Inferior parietal cortex (tissue), 1 donor: Measurements from ENCODE around the gene BMPER.

Experiments
- DNase-seq: peaks from one replicate; pipeline ENCODE4 v3.0.0-alpha.2; 2016; ENCODE audit errors: extremely low spot score

The BMPER gene

DNA sequence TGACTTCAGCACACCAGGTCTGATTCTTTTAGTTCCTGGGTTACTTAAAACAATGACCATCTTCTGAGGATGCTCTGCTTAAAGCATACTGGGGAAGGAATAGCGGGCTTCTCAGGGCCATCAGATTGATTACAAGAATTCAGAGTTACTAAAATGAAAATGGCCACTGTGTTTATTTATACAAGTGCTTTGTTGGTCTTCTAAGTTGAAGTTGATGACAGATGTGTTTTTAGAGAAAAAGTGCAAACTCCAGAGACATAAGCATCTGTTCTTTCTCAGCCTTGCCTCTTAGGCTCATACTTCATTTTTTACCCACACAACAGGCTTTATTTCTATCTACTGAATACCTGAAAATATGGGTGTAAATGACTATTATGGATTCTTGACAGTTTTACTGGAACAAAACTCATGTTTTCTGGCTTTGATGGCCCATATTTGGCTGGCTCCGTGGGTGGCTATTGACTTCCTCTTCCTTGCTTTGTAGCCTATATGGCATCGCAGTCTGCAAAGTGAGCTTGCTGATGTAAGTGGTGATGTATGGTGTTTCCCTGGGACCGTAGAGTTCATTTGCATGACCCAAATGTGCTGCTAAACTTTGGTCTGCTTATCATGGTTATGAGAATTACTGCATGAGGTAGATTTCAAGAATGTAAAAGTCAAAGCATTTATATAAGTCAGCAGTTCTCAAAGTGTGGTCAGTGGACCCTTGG is 121.3 kb downstream of the BMPER start:
- DNase-seq, result no peak

DNA sequence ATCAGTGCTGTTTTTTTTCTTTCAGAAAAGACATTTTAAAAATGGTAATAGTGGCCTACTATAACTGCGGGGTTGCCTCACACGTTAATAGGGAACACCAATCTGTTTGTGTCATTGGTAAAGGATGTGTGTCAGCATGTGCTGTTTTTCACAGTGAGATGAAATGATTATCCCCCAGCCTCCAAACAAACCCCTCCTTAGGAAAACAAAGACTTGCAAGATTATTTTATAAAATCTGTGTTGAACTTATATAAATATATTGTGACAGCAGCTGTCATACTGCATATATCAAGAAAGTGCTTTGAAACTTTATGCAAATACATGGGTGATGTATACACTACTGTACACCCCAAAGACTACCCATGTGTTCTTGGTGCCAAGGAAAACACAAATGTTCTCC is 125.8 kb downstream of the BMPER start:
- DNase-seq, result no peak

DNA sequence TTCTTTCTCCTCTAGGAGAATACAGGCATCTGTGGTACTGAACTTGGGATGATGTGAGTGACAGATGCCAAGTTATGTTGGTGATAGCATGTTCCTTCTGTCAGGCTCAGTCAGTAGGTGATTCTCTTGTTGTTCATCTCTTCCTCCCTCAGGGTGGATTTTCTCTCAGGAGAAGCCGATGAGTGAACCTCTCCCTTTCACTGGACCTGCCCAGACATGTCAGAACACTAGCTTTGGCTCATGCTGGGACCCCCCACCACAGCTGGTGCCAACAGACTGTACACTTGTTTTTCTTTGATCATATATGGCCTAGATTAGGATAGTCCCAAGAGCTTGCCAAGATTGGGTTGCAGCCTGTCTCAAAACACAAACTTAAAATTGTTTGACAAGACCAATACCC is 129.4 kb downstream of the BMPER start:
- DNase-seq, result no peak

DNA sequence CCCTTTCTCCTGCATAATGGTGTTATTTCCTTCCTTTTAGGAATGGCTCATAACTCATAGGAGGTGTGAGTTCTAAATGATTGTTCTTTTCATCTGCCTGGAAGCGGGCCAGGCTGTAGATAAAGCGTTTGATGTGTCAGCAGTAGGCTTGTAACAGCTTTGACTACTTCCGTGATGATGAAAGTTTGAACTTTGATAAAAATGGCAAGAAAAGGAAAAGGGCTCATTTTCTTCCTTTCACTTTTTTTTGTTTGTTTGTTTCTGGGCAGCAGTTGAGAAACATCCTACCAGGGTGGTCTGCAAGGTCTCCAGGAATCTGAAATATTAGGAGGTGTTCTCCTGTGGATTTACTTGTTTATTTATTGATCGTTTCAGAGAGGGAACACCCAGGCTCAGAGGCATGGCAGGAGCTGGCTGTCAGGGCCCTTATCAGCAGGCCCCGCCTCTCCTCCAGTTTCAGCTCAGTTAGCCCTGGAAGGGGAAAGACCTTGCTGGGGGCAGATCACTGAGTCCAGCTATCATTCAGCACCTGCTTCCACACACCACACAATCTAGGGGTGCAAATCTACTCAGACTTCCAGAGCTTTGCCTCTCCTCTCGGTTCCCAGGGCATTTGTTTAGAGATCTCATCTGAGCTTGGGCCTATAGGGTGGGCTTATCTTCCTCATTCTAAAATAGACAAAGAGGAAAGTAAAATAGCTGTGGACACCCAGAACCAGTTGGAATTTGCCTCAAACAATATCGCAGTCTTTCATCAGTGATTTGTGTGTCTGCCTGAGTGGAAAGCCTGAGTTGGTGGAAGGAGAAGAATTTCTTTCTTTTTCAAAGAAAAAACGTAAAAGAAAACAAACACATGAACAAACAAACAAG is 130.9 kb downstream of the BMPER start:
- DNase-seq, result no peak

DNA sequence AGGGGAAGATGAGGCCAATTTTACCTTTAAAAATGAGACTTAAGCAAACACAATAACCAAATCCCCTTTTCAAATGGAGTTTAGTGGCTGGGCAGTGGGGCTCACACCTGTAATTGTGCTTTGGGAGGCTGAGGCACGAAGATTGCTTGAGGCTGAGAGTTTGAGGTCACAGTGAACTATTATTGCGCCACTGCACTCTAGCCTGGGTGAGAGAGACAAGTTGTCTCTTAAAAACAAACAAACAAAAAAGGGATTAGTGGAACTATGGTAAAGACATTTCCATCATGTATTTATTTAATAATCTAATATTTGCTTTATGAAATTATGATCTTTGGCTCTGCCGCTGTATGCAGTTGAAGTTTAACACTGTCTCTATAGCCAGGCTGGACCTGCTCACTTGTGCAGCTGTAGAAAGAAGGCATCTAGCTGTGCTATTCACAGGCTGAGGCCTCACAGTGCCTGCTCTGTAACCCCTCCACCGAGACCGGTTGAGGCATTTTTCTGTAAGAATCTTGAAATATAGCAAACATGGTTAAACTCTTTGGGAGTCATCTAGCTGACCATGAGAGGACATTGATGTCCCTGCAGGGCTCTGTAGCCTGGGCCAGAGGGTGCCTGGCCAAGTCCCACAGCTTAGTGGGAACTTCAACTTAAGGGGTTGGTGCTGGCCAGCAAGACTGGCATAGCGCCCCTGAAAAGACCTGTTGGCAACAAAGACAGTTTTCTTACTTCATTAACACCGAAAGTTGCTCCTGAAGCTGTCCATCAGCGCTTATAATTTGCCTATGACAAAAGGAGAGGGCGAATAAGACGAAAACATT is 131.8 kb downstream of the BMPER start:
- DNase-seq, result no peak

DNA sequence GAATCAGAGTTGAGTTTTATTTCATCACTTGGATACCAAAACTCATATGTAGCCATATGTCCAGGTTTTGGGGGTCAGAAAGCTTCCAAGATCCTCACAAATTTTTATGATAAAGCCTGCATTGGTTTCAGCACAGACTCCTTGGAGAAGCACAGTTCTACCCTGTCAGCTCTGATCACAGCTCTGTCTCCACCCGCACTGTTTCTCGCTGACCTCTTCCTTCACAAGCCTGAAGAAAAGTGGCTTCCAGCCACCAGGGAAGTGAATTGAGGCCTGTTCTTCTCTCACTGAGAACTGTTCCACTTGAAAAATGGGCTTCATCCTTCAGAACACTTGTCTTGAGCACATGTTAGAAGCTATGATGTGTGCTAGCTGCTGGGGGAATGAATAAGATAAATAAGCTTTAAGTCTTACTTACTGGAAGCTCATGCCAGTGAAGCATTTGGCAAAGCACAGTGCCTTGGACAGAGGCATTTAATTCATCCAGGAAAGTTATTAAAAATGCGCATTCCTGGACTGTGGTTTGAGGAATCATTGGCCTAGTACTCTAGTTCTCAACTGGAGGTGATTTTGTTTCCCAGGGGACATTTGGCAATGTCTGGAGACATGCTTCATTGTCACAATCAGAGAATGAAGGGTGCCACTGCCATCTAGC is 133.6 kb downstream of the BMPER start:
- no peak for DNase-seq

DNA sequence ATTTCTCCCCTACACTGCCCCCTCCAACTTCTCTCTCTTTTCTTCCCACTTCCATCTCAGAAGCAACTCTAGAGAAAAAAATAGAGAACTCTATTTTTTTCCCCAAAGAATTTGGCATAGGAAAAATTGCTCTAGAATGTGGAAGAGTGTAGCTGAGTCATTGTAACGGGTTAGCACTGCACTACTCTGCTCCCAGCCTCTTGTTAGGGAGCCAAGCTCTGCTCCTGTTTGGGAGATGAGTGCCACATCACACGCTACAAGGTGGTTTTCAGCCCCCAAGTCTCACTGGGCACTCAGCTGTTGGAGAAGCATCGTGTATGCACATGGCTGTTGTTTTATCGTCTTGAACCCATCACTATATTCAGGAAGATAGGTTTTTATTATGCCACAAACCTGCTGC is 136.4 kb downstream of the BMPER start:
- DNase-seq, result peak; percentile 57

DNA sequence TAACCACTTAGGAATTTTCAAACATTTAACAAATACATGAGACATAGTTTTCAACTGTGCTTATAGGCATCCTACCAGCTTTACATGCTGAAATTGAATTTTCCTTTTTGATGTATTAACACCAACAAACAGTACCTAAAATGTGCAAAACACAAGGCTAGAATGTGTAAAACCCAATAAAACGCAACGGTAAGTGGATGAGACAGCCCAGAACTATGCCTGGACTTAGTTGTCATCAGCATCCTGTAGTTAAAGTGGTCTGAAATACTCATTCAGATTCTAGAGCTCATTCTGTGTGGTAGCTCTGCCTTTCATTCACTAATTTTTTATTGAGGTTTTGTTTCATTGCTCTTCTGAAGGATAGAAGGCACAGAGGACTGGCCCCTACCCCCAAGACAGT is 137.1 kb downstream of the BMPER start:
- DNase-seq, result no peak

DNA sequence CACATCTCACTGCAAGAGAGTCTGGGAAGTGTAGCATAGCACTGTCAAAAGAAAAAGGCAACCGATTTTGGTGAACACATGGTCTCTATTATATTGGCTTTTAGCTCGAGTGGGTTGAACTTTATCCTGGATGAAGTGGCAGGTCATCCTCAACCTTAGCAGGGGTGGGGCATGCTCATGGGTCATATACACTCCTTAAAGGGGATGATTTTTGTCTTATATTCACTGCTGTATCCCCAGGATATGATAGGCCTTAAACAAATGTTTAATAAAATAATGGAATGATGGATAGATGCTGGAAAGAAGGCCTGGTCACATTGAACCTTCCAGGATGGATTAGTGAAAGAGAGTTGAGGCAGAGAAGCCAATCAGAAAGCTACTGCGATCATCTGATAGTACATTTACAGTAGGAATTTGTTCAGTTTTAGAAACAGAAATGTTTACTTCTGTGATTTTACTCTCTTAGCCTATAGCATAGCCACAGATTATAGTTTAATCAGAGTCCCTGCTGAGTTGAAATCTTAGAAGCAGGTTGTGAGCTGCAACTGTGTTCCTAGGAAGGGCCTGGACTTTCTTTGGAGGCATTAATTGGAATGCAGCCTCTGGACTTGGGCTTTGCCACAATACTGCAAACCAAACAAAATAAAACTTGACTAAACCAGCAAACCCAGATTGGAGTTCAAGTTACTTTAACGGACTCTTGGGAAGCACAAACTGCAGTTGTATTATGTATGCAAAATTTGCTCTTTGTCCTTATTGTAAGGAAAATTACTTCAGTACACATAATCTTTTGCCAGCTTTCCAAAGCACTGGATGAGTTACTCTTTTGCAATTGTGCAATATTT is 138.3 kb downstream of the BMPER start:
- DNase-seq, result no peak

DNA sequence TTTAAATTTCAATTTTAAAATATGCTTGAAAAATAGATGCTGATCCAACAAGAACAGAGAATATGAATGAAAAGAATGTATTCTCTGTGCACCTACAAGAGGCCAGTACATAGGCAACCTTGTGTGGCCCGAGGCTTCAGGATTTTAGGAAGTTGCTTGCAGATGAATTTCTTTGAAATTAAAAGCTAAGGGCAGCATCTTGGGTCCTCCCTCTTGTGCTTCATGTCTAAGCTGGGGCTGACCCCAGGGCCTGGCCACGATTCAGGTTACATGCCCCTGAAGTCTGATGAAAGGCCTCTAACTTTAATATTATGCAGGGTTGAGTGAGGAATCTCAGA is 138.9 kb downstream of the BMPER start:
- no peak for DNase-seq

DNA sequence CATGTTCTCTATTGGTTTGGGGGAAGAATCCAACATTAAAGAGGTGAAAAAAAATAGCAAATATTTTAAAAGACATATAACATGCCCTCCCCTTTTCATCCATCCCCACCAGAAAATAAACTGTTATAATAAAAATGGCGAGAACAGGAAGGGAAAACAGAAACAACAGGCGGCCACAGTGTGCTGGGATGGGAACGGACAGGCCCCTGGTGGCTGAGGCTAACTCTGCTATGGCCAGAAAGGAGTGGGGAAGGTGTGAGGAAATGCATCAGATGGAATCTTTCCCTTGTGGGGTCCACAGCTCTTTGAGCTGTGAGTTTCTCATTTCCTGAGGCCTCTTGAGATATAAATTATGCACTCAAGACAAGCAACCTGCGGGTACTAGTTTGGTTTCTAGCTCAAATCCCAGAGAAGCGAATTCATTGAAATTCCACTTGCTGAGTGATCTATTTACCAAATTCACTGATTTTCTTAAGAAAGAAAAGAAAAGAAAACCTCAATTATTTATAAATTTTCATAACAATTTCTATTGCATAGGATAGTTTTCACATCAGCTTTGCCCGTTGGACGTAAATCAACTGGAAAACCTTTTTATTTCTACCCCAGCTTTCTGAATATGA is 139.5 kb downstream of the BMPER start:
- no peak for DNase-seq

DNA sequence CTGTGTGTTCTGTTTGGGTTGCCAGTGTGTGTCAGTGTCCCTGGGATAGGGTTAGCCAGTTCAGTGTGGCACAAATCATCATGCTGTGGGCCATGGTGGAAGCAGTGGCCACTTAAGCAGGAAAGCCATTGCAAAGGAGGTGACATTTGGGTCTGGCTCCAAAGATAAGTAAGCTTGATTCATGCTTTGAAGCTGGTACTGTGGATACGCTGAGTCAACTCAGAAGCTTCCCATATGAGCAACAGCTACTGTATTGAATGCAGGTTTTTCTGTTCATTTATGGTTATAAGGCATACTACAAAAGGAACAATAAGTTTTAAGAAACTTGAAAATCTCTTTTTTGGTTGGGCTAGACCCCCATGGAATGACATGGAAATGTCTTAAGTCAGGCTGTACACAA is 143.1 kb downstream of the BMPER start:
- DNase-seq, result no peak

DNA sequence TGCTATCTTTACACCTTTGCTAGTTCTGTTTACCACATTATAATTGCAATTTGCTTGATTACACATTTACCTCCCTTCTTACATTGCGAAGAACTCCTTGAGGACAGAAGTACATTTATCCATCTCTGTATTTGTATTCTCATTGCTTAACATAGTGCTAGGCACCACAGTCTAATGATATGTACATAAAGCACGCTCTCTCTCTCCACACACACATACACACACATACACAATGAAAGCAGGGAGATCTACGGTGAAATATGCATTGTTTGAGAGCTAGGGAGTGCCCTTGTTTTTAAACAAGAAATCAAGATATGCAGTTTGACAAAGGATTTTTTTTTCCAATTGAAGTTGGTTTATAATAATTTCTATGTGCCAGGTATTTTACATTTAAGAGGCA is 148.7 kb downstream of the BMPER start:
- DNase-seq, result no peak

DNA sequence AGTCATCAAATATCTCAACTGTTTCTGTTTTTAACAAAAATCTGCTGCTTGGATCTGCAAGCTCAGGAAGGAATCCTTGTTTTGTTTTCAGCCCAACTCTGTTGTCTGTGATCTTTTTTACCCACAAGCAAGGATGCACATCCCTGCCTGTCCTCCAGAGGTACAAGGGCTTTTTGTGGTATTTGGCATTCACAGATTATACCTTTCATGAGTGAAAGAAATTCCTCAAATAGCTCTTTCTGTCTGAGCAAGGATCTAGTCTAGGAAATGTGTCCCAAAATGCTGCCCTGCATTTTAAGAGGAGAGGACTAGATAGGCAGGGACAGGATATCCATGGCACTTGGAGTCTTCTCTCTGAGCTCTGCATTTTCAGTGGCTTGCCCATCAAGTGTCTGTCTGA is 151.8 kb downstream of the BMPER start:
- no peak for DNase-seq

DNA sequence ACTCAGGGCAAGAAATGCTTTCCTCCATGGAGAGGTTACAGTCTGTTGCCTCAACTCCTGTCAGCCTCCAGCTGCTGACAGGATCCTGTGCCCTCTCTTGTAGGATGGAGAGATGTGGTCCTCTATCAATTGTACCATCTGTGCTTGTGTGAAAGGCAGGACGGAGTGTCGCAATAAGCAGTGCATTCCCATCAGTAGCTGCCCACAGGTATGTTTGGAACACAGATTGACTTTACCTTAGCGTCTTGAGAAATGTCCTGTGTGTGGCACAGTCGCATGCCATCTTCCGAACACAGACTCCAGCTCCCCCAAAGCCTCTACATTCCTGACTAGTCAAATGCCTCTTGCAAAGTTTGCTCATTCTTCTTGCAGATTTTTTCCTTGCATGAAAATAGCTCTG is 152.6 kb downstream of the BMPER start:
- no peak for DNase-seq

DNA sequence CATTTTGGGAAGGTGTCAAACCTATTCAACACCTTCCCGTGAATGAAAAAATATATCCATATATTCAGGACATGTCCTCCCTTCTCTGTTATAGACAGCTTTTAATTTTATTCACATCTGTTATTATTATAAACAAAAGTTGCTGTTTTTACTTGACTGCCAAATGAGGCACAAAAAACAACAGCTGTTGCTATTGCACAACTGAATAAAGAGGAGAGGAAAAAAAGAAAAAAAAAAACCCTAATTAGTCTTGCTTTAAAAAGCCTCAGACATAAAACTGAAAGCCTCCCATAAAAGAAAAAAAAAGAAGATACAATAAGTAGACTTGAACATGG is 153.4 kb downstream of the BMPER start:
- no peak for DNase-seq

DNA sequence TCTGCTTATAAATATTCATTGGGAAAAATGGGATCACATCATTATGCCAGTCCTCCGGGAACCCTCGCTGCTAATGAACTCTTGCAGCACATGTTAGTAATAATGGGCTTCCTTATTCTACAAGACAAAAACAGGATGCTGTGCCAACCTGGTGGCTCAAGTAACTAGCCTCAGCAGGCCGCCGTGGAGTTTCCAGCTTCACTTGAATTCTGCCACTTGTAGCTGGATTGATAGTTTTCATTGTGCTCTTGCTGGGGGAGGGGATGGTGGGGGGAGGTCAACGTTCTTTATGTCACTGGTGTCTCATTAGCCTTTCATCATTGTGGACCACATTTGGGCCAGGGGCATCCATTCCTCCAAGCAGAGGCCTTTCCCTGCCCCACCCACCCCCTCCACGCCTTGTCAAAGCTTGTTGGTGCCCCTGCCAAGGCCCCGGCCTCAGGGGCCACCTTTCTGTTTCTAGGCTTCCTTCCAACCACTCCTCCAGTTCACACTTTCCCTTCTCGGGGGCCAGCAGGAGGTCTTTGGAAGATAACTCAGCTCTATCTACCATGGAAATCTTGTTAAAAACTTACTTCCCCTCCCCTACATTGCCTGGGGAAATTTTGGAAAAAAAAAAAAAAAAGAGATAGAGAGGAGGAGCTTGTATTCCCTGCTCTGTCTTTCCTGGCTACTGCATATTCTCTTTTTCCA is 153.9 kb downstream of the BMPER start:
- peak; percentile 43 for DNase-seq

DNA sequence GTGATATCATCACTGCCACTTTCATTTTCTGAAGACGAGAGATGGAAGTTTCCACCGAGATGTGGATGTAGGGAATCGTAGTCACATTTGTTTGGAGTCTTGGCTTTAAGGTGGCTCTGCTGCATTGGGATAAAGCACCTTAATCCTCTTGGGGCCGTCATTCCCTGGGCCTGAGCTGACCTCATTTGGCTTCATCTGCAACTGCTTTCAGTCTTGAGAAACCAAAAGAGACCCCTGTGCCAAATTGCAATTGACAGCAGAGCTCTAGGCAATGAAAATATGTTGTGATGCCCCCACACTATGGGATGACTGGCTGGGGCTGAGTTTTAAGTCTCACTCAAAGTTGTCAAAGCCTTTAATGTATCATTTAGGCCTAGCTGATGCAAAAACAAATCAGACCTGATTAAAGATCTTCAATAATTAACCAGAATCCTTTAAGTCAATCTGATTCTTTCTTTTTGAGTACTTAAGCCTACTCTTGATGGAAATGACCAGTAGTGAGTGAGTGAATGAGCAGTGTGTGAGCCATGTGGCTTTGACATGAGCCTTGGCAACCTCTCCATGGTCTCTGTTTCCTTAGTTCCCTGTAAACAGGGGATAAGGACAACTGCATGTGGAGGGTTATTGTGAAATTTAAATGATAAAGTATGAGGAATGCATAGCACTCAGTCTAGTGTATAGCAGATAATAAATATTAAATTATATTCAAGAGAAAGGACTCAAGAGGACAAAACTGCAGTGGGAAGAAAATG is 155.0 kb downstream of the BMPER start:
- DNase-seq, result no peak

DNA sequence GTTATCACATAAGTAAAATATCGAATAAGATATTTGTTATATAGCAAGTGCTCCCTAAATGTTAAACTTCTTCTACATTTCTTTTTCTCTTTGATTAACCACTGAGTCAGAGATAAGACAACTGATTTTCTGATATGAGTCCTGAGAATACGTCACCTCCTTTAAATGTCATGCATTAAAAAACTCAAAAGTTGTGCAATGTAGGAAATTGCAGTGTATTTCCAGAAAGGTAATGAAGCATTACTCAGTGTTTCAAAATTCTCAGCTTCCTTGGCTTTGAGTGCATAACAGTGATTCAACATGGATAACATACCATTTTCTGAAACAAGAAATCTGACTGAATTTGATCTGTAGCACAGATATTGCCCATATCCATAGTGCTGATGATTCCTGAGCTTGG is 155.8 kb downstream of the BMPER start:
- no peak for DNase-seq

DNA sequence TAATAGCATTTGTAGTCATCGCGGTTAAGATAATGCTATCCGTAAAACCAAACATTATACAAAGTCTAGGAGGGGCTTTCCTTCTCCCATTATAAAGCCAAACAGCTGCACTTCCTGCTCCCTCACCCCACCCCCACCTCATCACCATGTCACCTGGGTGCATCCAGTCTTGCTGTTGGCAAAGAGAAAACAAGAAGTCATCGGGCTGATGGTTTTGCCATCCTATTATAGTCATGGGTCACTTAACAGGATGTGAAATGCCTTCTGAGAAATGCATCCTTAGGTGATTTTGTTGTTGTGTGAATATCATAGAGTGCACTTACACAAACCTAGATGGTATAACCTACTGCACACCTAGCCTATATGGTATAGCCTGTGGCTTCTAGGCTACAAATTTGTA is 157.0 kb downstream of the BMPER start:
- DNase-seq, result no peak
